CD14-positive monocyte (primary cell): ENCODE results near the gene AOPEP. TPM values are rescaled to one million over a fixed set of nuclear protein-coding genes. Genes with fewer than 3 reads are reported as not detected.
A peak's percentile ranks its signal among the peaks of the same experiment; 100 is the strongest.

Experiments
- DNase-seq, 3 donors: peaks; one replicate each; pipeline ENCODE4 v3.0.0-alpha.2; 2011 to 2022
- H2AFZ ChIP-seq: 2 replicates; pipeline ENCODE4 v1.6.0; 2012; ENCODE audit warnings: mild to moderate bottlenecking, low read depth, low read length, inconsistent platforms; ENCODE audit not compliant: insufficient read depth, poor library complexity, severe bottlenecking
- H3K27ac ChIP-seq, 2 donors: 1 replicate in 1 of 2; 2 replicates in 1 of 2; pipeline ENCODE4 v1.5.1; 2012 to 2013; ENCODE audit warnings: low read length in 2 of 2, control low read depth in 1 of 2, inconsistent platforms in 1 of 2, low read depth in 1 of 2, mild to moderate bottlenecking in 1 of 2
- H3K27me3 ChIP-seq, 2 donors: one replicate each; pipeline versions ENCODE4 v1.6.0 to v1.6.1; 2011 to 2013; ENCODE audit warnings: low read length in 2 of 2; ENCODE audit not compliant: control insufficient read depth in 2 of 2, insufficient read depth in 2 of 2
- H3K36me3 ChIP-seq, 2 donors: replicated peaks in 1 of 2; 1 replicate in 1 of 2; 2 replicates in 1 of 2; pipeline versions ENCODE4 v1.5.1 to v1.6.1; 2012 to 2013; ENCODE audit warnings: low read length in 2 of 2, control low read depth in 1 of 2, inconsistent platforms in 1 of 2, mild to moderate bottlenecking in 1 of 2; ENCODE audit not compliant: insufficient read depth in 2 of 2, control insufficient read depth in 1 of 2
- H3K4me1 ChIP-seq, 2 donors: 1 replicate in 1 of 2; 2 replicates in 1 of 2; pipeline versions ENCODE4 v1.5.1 to v1.6.1; 2012 to 2013; ENCODE audit warnings: low read length in 2 of 2, control low read depth in 1 of 2, inconsistent platforms in 1 of 2, mild to moderate bottlenecking in 1 of 2, moderate library complexity in 1 of 2; ENCODE audit not compliant: insufficient read depth in 2 of 2, control insufficient read depth in 1 of 2
- H3K4me2 ChIP-seq: replicated peaks from 2 replicates; pipeline ENCODE3; 2012; ENCODE audit warnings: low read length, moderate library complexity, mild to moderate bottlenecking; ENCODE audit not compliant: poor library complexity, severe bottlenecking; ENCODE audit errors: extremely low read depth
- H3K4me3 ChIP-seq, 3 experiments: fragments of 200-600 bp in 1 of 3; sonication (generic) in 1 of 3; replicated peaks in 1 of 3; 1 replicate in 2 of 3; 2 replicates in 1 of 3; pipeline ENCODE4 v1.5.1; 2011 to 2013; ENCODE audit warnings: low read length in 3 of 3, mild to moderate bottlenecking in 3 of 3, control low read depth in 2 of 3, low read depth in 2 of 3, inconsistent platforms in 1 of 3, moderate library complexity in 1 of 3
- H3K79me2 ChIP-seq: 2 replicates; pipeline ENCODE4 v1.6.0; 2012; ENCODE audit warnings: mild to moderate bottlenecking, control low read depth, inconsistent platforms, low read length, moderate library complexity; ENCODE audit not compliant: insufficient read depth
- H3K9ac ChIP-seq: 2 replicates; pipeline ENCODE4 v1.6.0; 2017; ENCODE audit warnings: low read length, mild to moderate bottlenecking; ENCODE audit not compliant: insufficient read depth, poor library complexity, severe bottlenecking
- H3K9me3 ChIP-seq, 2 donors: replicated peaks in 1 of 2; 1 replicate in 1 of 2; 2 replicates in 1 of 2; pipeline versions ENCODE4 v1.5.1 to v1.6.1; 2012 to 2013; ENCODE audit warnings: low read length in 2 of 2, control low read depth in 1 of 2; ENCODE audit not compliant: control insufficient read depth in 1 of 2, insufficient read depth in 1 of 2
- H4K20me1 ChIP-seq: 2 replicates; pipeline ENCODE4 v1.6.0; 2012; ENCODE audit warnings: mild to moderate bottlenecking, low read length, control low read depth, moderate library complexity; ENCODE audit not compliant: insufficient read depth
- H3K27ac Mint-ChIP-seq, 7 donors: one replicate each; pipeline ENCODE4 v1.8.0; 2020; ENCODE audit warnings: mild to moderate bottlenecking in 7 of 7, mixed read lengths in 7 of 7, moderate library complexity in 6 of 7, inconsistent platforms in 2 of 7
- H3K27me3 Mint-ChIP-seq, 3 donors: one replicate each; pipeline ENCODE4 v1.8.0; 2021 to 2022; ENCODE audit warnings: low read depth in 3 of 3, mild to moderate bottlenecking in 3 of 3, mixed read lengths in 3 of 3, moderate library complexity in 3 of 3, inconsistent platforms in 1 of 3
- H3K36me3 Mint-ChIP-seq, 2 donors: one replicate each; pipeline ENCODE4 v1.8.0; 2020; ENCODE audit warnings: mixed read lengths in 2 of 2, inconsistent platforms in 1 of 2, mild to moderate bottlenecking in 1 of 2
- H3K4me1 Mint-ChIP-seq: one replicate; pipeline ENCODE4 v1.8.0; 2020; ENCODE audit warnings: mild to moderate bottlenecking, mixed read lengths
- H3K4me3 Mint-ChIP-seq, 2 donors: one replicate each; pipeline ENCODE4 v1.8.0; 2020; ENCODE audit warnings: mild to moderate bottlenecking in 2 of 2, mixed read lengths in 2 of 2, moderate library complexity in 1 of 2
- H3K9me3 Mint-ChIP-seq, 7 donors: one replicate each; pipeline ENCODE4 v1.8.0; 2020 to 2022; ENCODE audit warnings: mixed read lengths in 7 of 7, mild to moderate bottlenecking in 6 of 7, moderate library complexity in 6 of 7, inconsistent platforms in 2 of 7
- WGBS: methylation state at CpG from one replicate; pipeline ENCODE4 v1.1.5; 2013; ENCODE audit warnings: missing lambda C conversion rate; ENCODE audit not compliant: insufficient coverage; 5-methylcytosine and 5-hydroxymethylcytosine counted together
- intact Hi-C, 2 donors: fragments of 100-400 bp; cut with micrococcal nuclease; formaldehyde crosslinking; loops; one replicate each; pipeline versions ENCODE4 v1.15.0 to v1.15.1; 2023
- polyA plus RNA-seq, 3 donors: library from polyadenylated mRNA; depleted of rRNA in 1 of 3; unstranded in 2 of 3; stranded (reverse) in 1 of 3; fragments of 300-500 nt in 2 of 3; fragments of >200 nt in 1 of 3; fragmentation: Illumina TruSeq in 2 of 3; gene quantifications; 1 replicate in 2 of 3; 2 replicates in 1 of 3; pipeline ENCODE4 v1.2.3, GENCODE V29; 2012 to 2021
- TF ChIP-seq, protein P1 (sequence below): fragments of 200-600 bp; IDR thresholded peaks from one replicate; pipeline ENCODE4 v1.8.0; 2022; ENCODE audit warnings: antibody characterized with exemption, mild to moderate bottlenecking

AOPEP gene
- polyA plus RNA-seq, 3 donors, result 3.0 to 4.1 (median 3.1) TPM

DNA sequence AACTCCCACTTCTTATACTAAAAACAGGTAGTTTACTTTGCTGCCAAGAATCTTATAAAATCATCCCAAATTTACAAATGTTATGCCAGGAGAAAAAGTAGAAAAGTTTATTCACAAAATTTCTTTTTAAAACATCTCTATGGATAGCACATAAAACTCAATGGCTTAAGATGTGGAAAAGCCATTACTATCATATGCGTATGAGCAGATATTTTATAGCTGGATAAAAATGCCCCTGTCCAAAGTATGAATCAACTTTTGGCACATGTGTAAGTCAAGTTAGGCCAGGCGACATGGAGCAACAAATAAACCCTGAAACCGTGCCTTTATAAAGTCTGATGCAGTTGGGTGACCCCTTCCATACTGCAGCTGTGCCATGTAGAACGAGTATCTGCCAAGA, 48.6 kb upstream of the AOPEP start:
- Histone ChIP-seq H3K36me3 (no peaks in the 10 kb centered on the region), H3K79me2 (no peaks in the 10 kb centered on the region), H3K27me3 (peaks cover 2% of the 10 kb centered on the region in 2 donors), H2AFZ (no peak overlapping the region), H3K27ac (no peak overlapping the region), H3K4me1 (no peaks in the 10 kb centered on the region), H3K9me3 (peaks cover 0 to 3% of the 10 kb centered on the region in 2 donors), H3K9ac (no peak overlapping the region), H3K4me2 (no peak overlapping the region), H3K4me3 (no peak overlapping the region), H4K20me1 (no peaks in the 10 kb centered on the region)
- 100% methylated on average over 3 of the region's 4 CpGs for WGBS
- TF ChIP-seq, protein P1, sequence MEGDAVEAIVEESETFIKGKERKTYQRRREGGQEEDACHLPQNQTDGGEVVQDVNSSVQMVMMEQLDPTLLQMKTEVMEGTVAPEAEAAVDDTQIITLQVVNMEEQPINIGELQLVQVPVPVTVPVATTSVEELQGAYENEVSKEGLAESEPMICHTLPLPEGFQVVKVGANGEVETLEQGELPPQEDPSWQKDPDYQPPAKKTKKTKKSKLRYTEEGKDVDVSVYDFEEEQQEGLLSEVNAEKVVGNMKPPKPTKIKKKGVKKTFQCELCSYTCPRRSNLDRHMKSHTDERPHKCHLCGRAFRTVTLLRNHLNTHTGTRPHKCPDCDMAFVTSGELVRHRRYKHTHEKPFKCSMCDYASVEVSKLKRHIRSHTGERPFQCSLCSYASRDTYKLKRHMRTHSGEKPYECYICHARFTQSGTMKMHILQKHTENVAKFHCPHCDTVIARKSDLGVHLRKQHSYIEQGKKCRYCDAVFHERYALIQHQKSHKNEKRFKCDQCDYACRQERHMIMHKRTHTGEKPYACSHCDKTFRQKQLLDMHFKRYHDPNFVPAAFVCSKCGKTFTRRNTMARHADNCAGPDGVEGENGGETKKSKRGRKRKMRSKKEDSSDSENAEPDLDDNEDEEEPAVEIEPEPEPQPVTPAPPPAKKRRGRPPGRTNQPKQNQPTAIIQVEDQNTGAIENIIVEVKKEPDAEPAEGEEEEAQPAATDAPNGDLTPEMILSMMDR, result no peak
- Mint-ChIP-seq H3K36me3 (no peaks in the 10 kb centered on the region), H3K27me3 (peaks cover 3 to 8% (median 4%) of the 10 kb centered on the region in 3 donors), H3K9me3 (peaks cover 0 to 7% (median 3%) of the 10 kb centered on the region in 7 donors), H3K4me1 (no peaks in the 10 kb centered on the region), H3K4me3 (no peak overlapping the region), H3K27ac (peak overlapping the region in 1 of 7 donors; percentile 6)
- DNase-seq, result no peak
- intact Hi-C loops, result no loop called here

DNA sequence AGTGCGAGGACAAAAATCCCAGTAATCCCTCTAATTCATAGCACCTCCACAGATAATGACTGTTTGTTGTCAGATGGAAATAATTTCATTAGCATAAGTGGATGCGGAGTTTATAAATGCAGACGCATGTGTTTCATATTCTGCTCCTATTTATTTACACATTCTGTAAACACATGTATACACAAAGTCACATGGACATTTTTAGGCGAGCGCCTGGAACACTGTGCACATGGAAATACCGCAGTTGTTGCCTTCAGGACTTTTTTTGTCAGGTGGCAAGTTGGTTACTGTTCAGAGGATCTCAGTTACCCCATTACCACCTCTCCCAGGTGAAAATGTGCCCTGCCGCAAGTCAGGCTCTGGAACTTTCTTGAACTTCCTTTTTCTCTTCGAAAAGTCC, 46.9 kb upstream of the AOPEP start:
- no CpG with 5 or more reads among the region's 8 CpGs for WGBS
- TF ChIP-seq, protein P1, result no peak
- Mint-ChIP-seq H3K9me3 (peaks cover 0 to 7% (median 3%) of the 10 kb centered on the region in 7 donors), H3K36me3 (no peaks in the 10 kb centered on the region), H3K27me3 (peaks cover 0 to 8% (median 3%) of the 10 kb centered on the region in 3 donors), H3K27ac (no peak overlapping the region), H3K4me3 (no peak overlapping the region), H3K4me1 (no peaks in the 10 kb centered on the region)
- intact Hi-C loops, result no loop called here
- Histone ChIP-seq H2AFZ (no peak overlapping the region), H3K9ac (no peak overlapping the region), H3K4me1 (no peaks in the 10 kb centered on the region), H3K79me2 (no peaks in the 10 kb centered on the region), H3K9me3 (peaks cover 0 to 3% of the 10 kb centered on the region in 2 donors), H3K27me3 (peaks cover 2% of the 10 kb centered on the region in 2 donors), H3K36me3 (no peaks in the 10 kb centered on the region), H3K4me2 (no peak overlapping the region), H4K20me1 (no peaks in the 10 kb centered on the region), H3K4me3 (no peak overlapping the region), H3K27ac (no peak overlapping the region)
- no peak for DNase-seq
